GM06990 (cell line): ENCODE results near the gene OR10H3.

Experiments
- DNase-seq: peaks from one replicate; pipeline ENCODE4 v3.0.0-alpha.2; 2011; ENCODE audit not compliant: insufficient read length; ENCODE audit errors: extremely low read depth
- H3K27me3 ChIP-seq: replicated peaks from 2 replicates; pipeline ENCODE4 v1.6.0; 2011; ENCODE audit warnings: low read length; ENCODE audit not compliant: control insufficient read depth, insufficient read depth
- H3K36me3 ChIP-seq: 2 replicates; pipeline ENCODE4 v1.5.1; 2011; ENCODE audit warnings: low read length; ENCODE audit not compliant: control insufficient read depth, insufficient read depth
- H3K4me3 ChIP-seq: replicated peaks from 2 replicates; pipeline ENCODE4 v1.5.1; 2011; ENCODE audit warnings: low read depth, mild to moderate bottlenecking, control low read depth, low read length
- CTCF ChIP-seq: IDR thresholded peaks from 2 replicates; pipeline ENCODE4 v1.5.1; 2011; ENCODE audit warnings: low read length, control low read depth, mild to moderate bottlenecking, inconsistent platforms; ENCODE audit not compliant: insufficient read depth, poor library complexity, severe bottlenecking

Gene OR10H3

GRCh38 chr19:15715642-15716041, 22.1 kb upstream of the OR10H3 start:
- Histone ChIP-seq H3K27me3 (no peaks in the 10 kb centered on the region; the same call in 1 of the 2 replicates), H3K36me3 (no peaks in the 10 kb centered on the region), H3K4me3 (no peak overlapping the region)
- no peak for TF ChIP-seq CTCF
- no peak for DNase-seq

DNA sequence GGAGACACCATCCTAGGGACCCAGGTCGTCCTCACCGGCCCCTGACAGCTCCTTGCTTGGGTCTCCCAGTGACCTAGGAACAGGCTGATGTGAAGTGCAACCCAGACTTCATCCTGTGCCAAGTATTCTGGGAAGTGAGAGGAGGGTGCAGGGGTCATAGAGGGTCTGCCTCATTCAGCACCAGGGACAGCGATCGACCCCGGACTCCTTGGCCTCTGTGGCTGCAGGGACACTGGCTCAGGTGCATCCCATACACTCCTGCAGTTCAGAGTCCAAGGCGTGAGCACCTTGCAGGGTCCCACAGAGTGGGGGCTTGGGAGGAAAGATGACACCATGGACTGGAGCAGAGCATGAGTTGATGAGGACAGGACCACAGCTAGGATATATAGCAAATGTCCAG, 20.0 kb upstream of the OR10H3 start:
- no peaks in the 10 kb centered on the region; the same call in 1 of the 2 replicates for H3K27me3 ChIP-seq
- no peaks in the 10 kb centered on the region for H3K36me3 ChIP-seq
- no peak overlapping the region for H3K4me3 ChIP-seq
- DNase-seq = no peak
- TF ChIP-seq CTCF = no peak

- TF ChIP-seq CTCF = no peak
- Histone ChIP-seq H3K4me3 (no peak overlapping the region), H3K36me3 (no peaks in the 10 kb centered on the region), H3K27me3 (no peaks in the 10 kb centered on the region; the same call in 1 of the 2 replicates)
- no peak for DNase-seq
Measured at GRCh38 chr19:15721268-15721667, 16.5 kb upstream of the OR10H3 start.

DNA sequence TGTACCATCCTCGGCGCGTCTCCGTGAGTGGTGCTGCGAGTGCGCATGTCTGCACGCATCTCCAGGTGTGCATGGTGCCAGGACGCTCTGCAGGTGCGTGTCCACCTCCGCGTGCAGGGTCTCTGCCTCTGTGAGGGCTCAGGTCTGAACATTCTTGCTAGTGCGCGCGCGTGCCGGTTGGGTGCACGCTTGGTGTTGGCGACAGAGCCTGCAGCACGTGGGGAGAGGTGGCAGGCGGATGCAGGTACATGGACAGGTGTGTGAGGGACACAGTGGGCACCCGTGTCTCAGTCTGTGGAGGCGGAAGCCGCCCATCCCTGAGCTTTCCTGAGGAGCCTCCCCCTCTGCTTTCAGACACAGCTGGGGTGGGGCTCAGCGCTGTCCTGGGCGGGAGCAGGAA, 14.8 kb upstream of the OR10H3 start:
- no peak for DNase-seq
- Histone ChIP-seq H3K4me3 (no peak overlapping the region), H3K27me3 (no peaks in the 10 kb centered on the region), H3K36me3 (no peaks in the 10 kb centered on the region)
- TF ChIP-seq CTCF = no peak

GRCh38 chr19:15727724-15728123, 10.1 kb upstream of the OR10H3 start, which contains the start of gene OR10H2:
Gene OR10H2 (plus strand): TSS chr19:15728024. CDS start chr19:15728044, 20 bp downstream.
- TF ChIP-seq CTCF = no peak
- Histone ChIP-seq H3K4me3 (no peak within 1 kb of the TSS), H3K36me3 (no peaks in the 10 kb centered on the region), H3K27me3 (no peaks in the 10 kb centered on the region)
- no peak for DNase-seq

DNA sequence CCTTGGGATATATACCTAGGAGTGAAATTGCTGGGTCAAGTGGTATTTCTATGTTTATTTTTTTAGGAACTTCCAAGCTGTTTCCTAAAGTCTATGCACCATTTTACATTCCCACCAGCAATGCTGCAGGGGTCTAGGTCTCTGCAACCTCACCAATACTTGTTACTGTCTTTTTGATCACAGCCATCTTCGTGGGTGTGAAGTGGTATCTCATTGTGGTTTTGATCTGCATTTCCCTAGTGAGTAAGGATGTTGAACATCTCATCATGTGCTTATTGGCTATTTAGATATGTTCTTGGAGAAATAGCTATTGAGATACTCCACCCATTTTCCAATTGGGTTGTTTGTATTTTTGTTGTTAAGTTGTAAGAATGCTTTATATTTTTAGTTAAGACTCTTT, 7.2 kb upstream of the OR10H3 start:
- Histone ChIP-seq H3K27me3 (no peaks in the 10 kb centered on the region; the same call in 1 of the 2 replicates), H3K36me3 (no peaks in the 10 kb centered on the region), H3K4me3 (no peak overlapping the region)
- TF ChIP-seq CTCF = no peak
- no peak for DNase-seq
